Measurements from ENCODE around the gene RELB. TPM values are rescaled to one million over a fixed set of nuclear protein-coding genes. Genes with fewer than 3 reads are reported as not detected.

The RELB gene
- total and polyA plus RNA-seq, 9 of the 15 experiments (the other 6 are each of a cell fraction or from before 2014, with no cell fraction given): 0.15 to 1.1 (median 0.28) TPM; not detected in 2

GRCh38 chr19:45076029-45076850 is 75.0 kb downstream of the RELB start, which contains the start of gene ZNF296 (continued):
- no peak for TF ChIP-seq DIDO1 (tag; IDR thresholded peaks at IDR 0.05; ENCODE audit: low read depth)
- TF ChIP-seq HDAC8 (tag; IDR thresholded peaks at IDR 0.05): peak; percentile 63; the same call in 1 of the 2 replicates
- no peak for TF ChIP-seq PCBP1 (IDR thresholded peaks at IDR 0.05; ENCODE audit: low read depth, low read length, poor library complexity, severe bottlenecking)
- TF ChIP-seq SIN3A (IDR thresholded peaks at IDR 0.05; ENCODE audit: borderline replicate concordance in 2 of 2, control insufficient read depth in 1 of 2, low read depth in 2 of 2, low read length in 2 of 2): peak; percentile 62 to 81; a peak in 2 of 4 replicates
- TF ChIP-seq POLR2G (IDR thresholded peaks at IDR 0.05; ENCODE audit: low read depth, low read length): peak; percentile 88
- TF ChIP-seq BCOR (IDR thresholded peaks at IDR 0.05): no peak
- no peak for TF ChIP-seq MYNN (IDR thresholded peaks at IDR 0.05)
- no peak for TF ChIP-seq MYNN (CRISPR knock-in tag; IDR thresholded peaks at IDR 0.05)
- peak; percentile 44; the same call in 1 of the 2 replicates for TF ChIP-seq SP1 (CRISPR knock-in tag; IDR thresholded peaks at IDR 0.05)
- TF ChIP-seq FOXP1 (CRISPR knock-in tag; IDR thresholded peaks at IDR 0.05): peak; percentile 57; the same call in 1 of the 2 replicates
- no peak for TF ChIP-seq POLR2H (tag; IDR thresholded peaks at IDR 0.05; ENCODE audit: low read depth)
- TF ChIP-seq TAF1 (IDR thresholded peaks at IDR 0.05; ENCODE audit: control insufficient read depth, extremely low read depth, insufficient read depth, low read length, severe bottlenecking): peak; percentile 47
- TF ChIP-seq ZNF146 (CRISPR knock-in tag; IDR thresholded peaks at IDR 0.05; ENCODE audit: unreplicated experiment): no peak
- TF ChIP-seq HMG20A (CRISPR knock-in tag; conservative IDR thresholded peaks at IDR 0.05): no peak
- TF ChIP-seq, protein P1, sequence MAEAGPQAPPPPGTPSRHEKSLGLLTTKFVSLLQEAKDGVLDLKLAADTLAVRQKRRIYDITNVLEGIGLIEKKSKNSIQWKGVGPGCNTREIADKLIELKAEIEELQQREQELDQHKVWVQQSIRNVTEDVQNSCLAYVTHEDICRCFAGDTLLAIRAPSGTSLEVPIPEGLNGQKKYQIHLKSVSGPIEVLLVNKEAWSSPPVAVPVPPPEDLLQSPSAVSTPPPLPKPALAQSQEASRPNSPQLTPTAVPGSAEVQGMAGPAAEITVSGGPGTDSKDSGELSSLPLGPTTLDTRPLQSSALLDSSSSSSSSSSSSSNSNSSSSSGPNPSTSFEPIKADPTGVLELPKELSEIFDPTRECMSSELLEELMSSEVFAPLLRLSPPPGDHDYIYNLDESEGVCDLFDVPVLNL (CRISPR knock-in tag; IDR thresholded peaks at IDR 0.05; ENCODE audit: low read depth): no peak
- peak; percentile 50 for TF ChIP-seq RBBP5 (IDR thresholded peaks at IDR 0.05; ENCODE audit: borderline replicate concordance, insufficient read depth, low read length, poor library complexity, severe bottlenecking)
- TF ChIP-seq SRSF1 (IDR thresholded peaks at IDR 0.05; ENCODE audit: low read depth, low read length): no peak
- peak; percentile 90 for TF ChIP-seq HMGN3 (IDR thresholded peaks at IDR 0.05; ENCODE audit: borderline replicate concordance, extremely low read depth, insufficient read length, low read depth, low read length)
- TF ChIP-seq MTA3 (IDR thresholded peaks at IDR 0.05; ENCODE audit: borderline replicate concordance): no peak
- TF ChIP-seq ZNF699 (CRISPR knock-in tag; IDR thresholded peaks at IDR 0.05; ENCODE audit: insufficient replicate concordance): no peak
- TF ChIP-seq YY1 (IDR thresholded peaks at IDR 0.05; ENCODE audit: borderline replicate concordance in 1 of 3, control insufficient read depth in 1 of 3, extremely low read depth in 1 of 3, insufficient read depth in 3 of 3, insufficient read length in 1 of 3, insufficient replicate concordance in 2 of 3, low read depth in 1 of 3, low read length in 2 of 3): peak in 1 of 3 experiments; percentile 38
- TF ChIP-seq NR2C2 (CRISPR knock-in tag; IDR thresholded peaks at IDR 0.05): no peak; the same call in 1 of the 2 replicates
- peak; percentile 84 for TF ChIP-seq NR2C2 (tag; IDR thresholded peaks at IDR 0.05)
- TF ChIP-seq MCM3 (IDR thresholded peaks at IDR 0.05): no peak
- TF ChIP-seq RB1 (IDR thresholded peaks at IDR 0.05; ENCODE audit: low read depth): peak; percentile 83
- no peak; the same call in 1 of the 2 replicates for TF ChIP-seq CREB1 (IDR thresholded peaks at IDR 0.05)
- TF ChIP-seq CREB1 (CRISPR knock-in tag; IDR thresholded peaks at IDR 0.05): peak; percentile 11; the same call in 1 of the 2 replicates
- TF ChIP-seq SRF (CRISPR knock-in tag; IDR thresholded peaks at IDR 0.05): peak in 1 of 2 experiments; percentile 59; a peak in 1 of 4 replicates

Measured in K562 (cell line).